Inflammatory macrophage (primary cell): ENCODE measurements around the gene GCNT2.
A peak's percentile ranks its signal among the peaks of the same experiment; 100 is the strongest.
"Not testable (repeated sequence)": the region's sequence is repeated elsewhere in the genome, so short reads cannot be mapped to it uniquely, and the experiment has no call there.

Experiments used
- DNase-seq, 2 donors: peaks; one replicate each; pipeline ENCODE4 v3.0.0-alpha.2; 2020 to 2022

The GCNT2 gene

DNA sequence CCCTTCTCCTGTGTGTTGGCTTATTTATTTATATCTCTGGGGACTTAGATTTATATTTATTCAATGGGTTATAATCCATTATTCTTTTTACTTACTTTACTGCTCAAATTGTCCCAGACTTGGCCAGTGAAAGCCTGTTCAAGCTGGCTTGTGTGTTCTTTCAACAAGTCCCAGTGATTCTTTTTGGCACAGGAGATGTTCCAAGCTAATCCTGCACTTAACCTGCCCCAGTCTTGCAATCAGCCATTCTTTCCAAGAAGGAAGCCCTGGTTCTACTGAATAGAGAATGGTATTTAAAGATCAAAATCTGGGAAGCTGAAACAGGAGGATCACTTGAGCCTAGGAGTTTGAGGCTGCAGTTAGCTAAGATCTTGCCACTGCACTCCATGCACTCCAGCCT, 26.7 kb downstream of the GCNT2 start:
- DNase-seq: no peak

DNA sequence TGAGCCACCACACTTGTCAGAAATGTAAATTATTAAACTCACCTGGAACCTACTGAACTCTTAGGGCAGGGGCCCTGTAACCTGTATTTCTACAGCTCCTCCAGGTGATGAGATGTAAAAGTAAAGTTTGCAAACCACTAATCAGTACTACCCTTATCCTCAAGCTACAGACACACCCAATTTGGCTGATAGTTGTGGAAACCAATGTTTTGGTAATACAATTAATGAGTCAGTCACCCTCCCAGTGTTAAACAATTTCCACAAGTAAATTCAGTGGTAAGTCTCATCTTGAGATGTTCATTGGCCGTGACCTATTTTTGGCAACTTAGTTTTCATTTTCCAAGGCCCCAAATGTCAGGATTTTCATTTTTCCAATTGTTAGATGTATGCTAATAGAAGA, 29.6 kb downstream of the GCNT2 start:
- no peak for DNase-seq

DNA sequence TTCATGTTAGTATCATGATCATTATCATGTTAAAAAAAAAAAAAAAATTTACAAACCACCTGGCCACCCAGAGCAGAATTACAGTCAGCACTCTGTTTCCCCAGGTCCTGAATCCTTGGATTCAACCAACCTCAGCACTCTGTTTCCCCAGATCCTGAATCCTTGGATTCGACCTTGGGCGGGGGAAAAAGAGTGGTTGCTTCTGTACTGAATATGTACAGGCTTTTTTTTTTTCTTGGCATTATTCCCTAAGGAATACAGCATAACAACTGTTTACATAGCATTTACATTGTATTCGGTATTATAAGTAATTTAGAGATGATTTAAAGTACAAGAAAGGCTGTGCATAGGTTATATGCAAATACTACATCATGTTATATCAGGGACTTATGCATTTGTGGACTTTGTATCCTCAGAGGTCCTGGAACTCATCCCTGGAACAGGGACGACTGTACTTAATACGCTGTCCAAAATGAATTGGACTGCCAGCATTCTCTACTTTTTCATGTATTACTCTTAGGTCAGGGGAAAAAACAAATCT, 31.2 kb downstream of the GCNT2 start:
- no peak for DNase-seq

DNA sequence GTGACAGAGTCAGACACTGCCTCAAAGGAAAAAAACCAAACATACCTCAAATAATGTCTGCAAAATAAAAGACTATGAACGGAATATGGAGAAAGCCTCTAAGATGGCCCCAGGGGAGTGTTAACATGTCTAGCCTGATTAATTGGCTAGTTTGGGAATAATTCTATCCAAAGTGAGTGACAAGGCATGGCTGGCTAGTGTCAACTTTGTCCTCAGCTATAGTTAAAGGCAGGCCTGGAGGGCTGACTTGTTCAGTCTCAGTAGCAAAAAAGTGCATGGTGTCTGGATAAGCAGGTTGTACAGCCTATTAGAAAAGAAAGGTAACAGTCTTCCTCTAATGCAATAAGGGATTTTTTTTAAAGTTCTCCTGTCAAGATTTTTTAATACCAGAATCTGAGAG, 32.7 kb downstream of the GCNT2 start:
- no peak for DNase-seq

DNA sequence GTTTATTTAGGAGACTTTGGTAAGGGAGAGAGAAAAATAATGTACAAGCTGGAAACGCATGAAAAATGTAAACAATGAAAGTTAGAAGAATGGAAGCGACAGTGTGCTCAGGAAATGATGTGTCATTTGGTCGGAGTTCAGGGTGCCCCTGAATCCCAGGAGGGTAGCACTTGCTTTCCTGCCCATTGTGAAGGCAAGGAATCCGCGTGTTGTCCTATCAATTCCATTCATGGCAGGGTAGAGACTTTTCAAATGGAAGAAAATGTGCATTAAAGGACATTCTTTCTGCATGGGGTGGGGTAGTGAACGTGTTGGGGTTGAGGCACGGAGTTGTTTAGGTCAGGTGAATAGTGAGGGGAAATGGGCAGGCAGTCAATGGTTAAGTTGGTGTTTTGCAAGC, 33.7 kb downstream of the GCNT2 start:
- no peak for DNase-seq

DNA sequence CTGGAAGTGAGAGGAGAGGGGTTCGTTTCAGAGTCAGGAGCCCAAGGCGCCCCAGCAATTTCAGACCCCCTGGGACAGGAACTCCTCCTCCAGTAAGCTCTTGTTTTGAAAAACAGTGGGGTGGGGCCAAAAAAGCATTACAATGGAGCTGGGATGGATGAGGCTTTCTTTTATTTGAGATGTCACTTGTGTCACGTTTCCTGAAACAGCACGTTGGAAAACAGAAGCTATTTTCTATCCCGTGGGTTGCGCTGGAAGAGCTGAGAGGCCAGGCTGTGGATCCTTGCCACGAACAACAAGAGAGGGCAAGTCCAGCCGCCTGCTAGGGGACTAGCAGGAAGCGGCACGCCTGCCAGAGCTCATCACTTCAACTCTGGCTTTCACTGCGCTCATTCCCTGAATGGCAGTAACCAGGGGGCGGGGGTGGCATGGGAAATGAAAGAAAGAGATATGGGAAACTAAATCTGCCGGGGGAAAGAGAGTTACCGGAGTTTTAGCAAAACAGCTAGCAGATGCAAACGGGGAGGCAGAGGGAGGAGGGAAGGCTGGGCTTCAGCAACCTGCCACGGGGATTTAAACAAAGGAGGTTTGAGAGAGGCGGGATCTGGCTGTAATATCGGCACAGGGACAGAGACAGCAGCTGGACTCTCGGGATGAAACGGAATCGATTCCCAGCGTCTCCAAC, 34.6 kb downstream of the GCNT2 start:
- DNase-seq: no peak

DNA sequence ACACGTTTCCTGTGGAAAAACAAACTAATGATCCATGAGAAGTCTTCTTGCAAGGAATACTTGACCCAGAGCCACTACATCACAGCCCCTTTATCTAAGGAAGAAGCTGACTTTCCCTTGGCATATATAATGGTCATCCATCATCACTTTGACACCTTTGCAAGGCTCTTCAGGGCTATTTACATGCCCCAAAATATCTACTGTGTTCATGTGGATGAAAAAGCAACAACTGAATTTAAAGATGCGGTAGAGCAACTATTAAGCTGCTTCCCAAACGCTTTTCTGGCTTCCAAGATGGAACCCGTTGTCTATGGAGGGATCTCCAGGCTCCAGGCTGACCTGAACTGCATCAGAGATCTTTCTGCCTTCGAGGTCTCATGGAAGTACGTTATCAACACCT, 35.4 kb downstream of the GCNT2 start:
- no peak for DNase-seq

DNA sequence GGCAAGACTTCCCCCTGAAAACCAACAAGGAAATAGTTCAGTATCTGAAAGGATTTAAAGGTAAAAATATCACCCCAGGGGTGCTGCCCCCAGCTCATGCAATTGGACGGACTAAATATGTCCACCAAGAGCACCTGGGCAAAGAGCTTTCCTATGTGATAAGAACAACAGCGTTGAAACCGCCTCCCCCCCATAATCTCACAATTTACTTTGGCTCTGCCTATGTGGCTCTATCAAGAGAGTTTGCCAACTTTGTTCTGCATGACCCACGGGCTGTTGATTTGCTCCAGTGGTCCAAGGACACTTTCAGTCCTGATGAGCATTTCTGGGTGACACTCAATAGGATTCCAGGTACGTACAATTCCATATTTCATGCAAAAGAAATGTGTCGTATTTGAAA, 35.8 kb downstream of the GCNT2 start:
- DNase-seq: no peak

DNA sequence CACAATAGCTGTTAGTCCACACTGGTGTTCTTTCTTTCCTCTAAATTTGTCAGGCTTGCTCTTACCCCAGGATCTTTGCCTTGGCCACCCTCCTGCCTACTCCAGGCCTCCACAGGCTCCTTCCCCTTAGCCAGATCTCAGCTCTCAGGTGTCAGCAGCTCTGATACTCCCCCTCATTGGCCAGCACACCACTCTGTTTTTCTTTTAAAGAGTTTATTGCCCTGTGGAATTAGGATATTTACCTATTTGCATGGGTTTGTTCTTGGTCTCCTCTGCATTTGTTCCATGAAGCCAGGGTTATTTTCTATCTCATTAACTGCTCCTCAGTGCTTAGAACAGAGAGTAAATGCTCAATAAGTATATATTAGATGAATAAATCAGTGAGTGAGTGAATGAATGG, 36.8 kb downstream of the GCNT2 start:
- DNase-seq: no peak

DNA sequence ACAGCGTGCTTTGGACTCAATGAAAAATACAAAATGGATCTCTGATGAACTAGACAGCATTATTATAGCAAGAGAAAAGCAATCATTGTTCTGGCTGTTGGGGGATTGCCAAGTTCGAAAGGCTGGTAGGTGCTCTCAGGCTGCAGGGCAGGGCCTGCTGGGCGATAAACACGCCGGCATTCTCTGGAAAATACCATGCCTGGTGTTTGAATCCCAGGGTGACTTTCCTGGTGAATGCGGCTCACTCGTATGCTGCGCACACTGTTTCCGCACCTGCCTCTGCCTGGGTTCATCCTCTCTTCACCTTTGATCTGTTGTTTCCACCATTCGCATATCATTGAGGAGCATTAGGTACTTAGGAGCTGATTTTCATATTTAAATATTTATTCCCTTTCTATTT, 37.4 kb downstream of the GCNT2 start:
- DNase-seq: no peak

DNA sequence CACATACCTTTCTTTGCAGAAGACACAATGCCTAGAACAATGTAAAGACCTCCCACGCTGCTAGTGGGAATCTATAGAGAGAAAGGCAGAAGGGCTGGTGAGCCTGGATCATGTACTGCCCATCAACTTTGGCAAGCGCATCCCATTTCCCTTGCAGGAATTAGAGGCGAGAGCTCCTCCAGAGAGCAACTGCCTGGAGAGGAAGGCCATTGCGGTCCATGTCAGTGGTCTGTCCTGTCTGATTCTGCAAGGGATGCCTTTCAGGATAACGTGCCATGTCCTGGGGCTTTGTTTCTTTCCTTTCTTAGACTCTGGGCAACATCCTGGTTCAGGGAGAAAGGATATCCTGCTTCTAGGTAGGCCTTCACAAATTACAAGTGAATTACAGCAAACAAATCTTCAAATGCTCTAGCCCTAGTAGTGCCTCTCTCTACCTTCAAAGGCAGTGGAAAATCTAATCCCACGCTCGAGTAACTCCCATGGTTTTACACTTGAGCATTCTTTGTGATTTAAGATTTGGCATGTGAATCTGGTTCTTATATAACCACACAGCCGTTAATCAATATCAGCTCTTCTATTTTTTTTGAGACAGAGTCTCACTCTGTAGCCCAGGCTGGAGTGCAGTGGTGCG, 38.5 kb downstream of the GCNT2 start:
- no peak for DNase-seq

DNA sequence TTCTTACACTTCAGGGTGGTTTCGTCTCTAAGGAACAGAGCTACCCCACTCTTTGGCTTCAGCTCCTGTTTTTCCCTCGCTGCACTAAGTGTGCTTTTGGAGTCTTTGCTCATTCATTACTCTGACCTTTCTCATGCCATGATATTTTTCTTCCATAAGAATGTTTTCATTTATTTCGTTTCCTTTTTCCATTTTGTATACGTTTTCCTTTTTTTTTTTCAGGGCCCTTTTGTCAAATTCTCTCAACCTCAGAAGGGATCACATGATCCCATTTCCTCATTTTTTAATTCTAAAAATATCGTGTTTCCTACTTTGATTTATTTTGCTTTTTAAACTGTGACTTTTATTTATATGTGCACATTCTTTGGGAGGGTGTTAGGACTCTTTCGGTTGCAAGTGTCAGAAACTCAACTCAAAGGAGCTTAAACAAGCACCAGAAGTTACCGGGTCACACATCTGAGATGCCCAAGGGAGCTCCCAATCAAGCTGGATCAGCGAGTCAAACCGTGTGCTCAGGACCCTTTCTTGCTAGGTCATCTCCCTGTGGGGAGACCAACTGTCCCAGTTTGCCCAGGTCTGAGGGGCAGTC, 40.6 kb downstream of the GCNT2 start:
- peak; percentile 5 to 45 for DNase-seq

DNA sequence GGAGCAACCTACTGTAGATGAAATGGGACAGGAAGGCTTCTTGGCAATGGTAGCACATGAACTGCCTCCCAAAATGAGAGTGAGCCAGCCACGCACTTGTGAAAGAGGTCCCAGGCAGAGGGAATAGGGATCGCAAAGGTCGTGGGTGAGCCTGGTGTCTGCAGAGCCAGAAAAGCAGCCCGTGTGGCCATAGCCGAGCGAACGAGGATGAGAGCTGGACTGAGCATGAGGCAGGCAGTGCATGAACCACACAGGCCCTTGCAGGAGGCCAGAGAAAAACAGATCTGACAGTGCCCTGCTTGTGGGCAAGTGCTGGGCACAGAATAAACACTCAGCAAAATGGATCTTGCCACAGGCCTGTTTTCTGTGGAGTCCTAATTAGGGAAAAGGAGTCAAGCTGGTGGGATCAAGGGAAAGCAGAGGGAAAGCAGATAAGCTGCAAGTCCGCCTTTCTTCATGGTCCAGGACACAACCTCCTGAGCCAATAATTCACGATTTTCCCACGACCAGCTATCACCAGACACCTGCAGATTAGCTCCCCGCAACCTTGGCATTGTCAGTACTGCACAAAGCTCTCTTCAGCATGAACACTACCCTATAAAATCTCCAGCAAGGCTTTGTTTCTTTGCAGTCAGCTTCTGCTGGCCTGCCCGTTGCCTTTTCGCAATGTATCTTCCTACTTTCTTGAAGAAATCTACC, 44.0 kb downstream of the GCNT2 start:
- no peak for DNase-seq

DNA sequence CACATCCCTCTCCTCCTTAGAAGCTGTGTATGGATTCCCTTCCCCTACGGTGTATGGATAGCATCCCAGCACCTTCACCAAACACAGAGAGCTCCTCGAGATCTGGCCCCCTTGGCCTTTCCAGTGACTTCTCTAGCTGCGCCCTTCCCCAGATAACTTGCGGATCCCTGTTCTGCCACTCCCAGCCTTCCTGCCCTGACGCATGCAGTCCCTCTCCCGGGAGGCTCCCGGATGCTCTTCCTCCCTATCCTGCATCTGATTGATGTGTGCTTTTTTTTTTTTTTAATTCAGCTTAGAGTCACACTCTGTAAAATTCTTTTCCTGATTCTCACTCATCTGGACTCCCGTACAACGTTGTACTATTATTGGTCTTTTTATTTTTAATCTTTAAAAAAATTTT, 44.8 kb downstream of the GCNT2 start:
- no peak for DNase-seq

DNA sequence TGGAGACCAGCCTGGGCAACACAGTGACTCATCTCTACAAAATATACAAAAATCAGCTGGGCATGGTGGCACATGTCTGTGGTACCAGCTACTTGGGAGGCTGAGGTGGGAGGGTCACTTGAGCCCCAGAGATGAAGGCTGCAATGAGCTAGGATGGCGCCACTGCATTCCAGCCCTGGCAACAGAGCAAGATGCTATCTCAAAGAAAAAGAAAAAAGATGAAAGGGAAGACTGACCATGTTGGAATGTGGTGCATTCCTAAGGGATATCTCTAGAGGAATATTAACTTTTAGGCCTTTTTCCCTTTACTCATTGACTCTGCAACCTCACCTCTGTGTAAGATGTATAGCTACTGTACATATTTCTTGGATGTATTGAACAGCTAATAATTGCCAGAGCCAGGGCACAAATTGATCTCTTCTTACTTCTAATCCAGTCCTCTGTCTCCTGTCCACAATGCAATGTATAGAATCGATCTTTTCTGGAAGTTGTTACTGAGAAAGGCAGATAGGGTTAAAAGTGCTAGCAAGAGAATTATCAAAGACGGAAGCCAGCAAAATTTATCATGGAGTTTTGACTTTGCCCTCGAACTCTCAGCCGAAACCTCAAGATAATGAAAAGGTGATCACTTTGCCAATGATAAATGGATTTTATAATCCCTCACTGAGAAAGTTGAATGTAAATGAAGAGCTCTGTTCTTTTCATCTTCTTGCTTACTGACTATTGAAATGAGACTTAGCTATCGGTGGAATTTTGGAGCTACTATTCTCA, 46.3 kb downstream of the GCNT2 start:
- DNase-seq: no peak

DNA sequence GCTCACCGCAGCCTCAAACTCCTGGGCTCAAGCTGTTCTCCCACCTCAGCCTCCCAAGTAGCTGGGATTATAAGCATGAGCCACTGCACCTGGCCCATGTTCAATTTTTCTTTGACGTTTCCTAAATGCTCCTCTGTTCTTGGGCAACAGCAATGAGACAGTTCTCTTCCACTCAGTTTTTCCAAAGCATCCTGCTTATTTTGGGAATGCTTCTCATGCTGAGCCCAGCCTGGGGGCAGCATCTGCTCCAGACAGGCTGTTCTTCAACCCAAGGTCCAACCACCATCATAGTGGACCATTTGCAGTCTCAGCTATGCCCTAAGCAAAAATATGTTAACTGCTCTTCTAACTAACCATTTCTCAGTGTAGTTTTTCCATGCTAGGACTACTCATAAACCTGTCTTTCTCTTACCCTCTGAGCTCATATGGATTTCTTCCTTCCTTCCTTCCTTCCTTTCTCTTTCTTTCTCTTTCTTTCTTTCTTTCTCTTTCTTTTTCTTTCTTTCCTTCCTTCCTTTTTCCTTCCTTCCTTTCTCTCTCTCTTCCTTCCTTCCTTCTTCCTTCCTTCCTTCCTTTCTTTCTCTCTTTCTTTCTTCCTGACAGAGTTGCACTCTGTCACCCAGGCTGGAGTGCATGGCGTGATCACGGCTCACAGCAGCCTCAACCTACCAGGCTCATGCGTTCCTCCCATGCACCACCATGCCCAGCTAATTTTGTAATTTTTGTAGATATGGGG, 48.4 kb downstream of the GCNT2 start:
- DNase-seq: no peak

DNA sequence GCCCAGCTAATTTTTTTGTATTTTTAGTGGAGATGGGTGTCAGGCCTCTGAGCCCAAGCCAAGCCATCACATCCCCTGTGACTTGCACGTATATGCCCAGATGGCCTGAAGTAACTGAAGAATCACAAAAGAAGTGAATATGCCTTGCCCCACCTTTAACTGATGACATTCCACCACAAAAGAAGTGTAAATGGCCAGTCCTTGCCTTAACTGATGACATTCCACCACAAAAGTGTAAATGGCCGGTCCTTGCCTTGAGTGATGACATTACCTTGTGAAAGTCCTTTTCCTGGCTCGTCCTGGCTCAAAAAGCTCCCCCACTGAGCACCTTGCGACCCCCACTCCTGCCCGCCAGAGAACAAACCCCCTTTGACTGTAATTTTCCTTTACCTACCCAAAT, 54.4 kb downstream of the GCNT2 start:
- not testable (repeated sequence) for DNase-seq

DNA sequence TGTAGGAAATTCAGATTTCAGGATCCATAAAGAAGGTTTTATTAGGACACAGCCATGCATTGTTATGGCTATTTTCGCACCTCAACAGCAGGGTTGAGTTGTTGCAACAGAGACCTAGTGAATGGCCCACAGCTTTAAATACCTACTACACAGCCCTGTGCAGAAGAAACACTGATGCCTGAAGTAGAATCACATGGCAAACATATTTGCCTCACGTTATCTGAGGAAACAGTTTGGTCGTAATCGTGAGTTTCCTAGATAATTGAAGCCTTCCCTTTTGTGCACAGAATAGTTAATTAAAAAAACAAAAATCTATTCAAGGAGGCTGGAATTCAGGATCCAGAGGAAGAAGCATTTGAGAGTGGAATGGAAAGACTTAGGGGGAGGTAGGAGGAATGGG, 55.1 kb downstream of the GCNT2 start:
- DNase-seq: no peak

DNA sequence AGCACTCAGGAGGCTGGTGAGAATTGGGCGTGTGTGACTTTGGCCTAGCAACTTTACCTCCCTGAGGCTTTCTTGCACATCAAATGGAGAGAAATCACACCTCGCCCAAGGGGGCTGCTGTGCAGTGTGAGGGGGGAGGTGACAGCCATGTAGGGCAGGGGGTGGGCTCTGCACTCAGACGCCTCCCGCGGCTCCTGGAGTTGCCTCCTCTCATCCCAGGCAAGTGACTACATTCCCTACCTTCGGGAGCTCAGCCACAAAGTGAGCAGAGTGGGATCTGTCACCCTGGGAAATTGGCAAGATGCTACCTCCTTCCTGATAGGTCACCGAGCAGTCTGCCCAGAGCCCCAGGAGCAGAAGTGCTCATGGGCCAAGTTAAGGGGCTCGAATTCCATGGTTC, 56.0 kb downstream of the GCNT2 start:
- DNase-seq: no peak

DNA sequence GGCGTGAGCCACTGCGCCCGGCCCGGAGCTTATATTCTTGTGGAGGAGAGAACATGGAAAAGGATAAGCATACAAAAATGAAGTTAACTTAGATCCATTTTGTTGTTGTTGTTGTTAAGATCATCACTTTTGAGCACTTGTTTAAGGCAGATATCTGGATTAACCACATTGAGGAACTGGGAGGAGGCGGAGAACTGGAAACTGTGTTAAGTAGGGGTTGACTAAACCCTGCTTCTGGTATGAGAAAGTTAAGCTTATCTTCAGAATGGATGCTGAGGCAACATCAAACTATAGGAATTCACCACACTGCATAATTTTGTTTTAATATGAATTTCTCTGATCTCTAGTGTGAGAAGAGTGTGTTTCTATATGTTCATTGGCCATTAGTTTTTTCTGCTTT, 57.6 kb downstream of the GCNT2 start:
- peak; percentile 44 to 47 for DNase-seq

DNA sequence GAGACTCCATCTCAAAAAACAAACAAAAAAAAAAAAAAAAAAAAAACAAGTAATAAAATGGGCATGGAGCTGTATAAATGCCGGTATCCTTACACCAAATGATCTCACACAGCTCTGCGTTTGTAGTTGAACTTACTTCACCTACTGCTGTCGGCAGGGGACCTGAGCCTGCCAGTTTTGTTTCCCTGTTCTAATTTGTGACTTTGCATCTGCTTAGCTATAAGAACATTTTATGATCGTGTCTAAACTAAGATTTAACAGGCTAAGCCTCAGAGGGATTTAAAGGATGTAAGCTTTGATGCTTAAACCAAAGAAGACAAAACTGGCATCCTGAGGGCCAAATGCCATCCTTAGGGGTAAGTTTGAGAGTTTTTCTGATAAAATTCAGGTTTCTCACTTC, 58.7 kb downstream of the GCNT2 start:
- DNase-seq: no peak

DNA sequence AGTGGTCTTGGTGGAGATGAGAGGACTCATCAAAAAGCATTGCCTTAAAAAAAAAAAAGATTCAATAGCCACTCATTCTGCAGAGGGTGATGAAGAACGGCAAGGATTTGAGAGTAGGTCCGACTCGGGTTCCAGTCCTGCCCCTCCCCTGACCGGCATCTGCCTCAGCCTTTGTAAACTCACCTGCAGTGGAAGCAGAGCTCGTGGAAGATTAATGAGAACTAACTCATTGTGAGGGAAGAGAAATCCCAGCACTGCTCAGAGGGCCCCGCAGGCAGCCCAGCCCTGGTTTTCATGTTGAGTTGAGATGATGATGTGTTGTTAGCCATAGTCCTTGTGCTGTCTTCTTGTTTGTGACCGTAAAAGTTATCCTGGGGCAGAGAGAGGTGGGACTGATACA, 59.4 kb downstream of the GCNT2 start:
- no peak for DNase-seq
